B cell (primary cell): ENCODE measurements around the gene KLF7. TPM values are rescaled to one million over a fixed set of nuclear protein-coding genes. Genes with fewer than 3 reads are reported as not detected.

ENCODE experiments used
- ATAC-seq: fragments of 200-7000 bp; cut with Tn5 transposase; one replicate; pipeline ENCODE4 v1.10.0; 2021; ENCODE audit warnings: low read depth, mild to moderate bottlenecking, moderate number of reproducible peaks, moderate library complexity
- CTCF ChIA-PET: fragments of 350-600 bp; sonication (Branson Sonifier 250); formaldehyde crosslinking; loops from one replicate; lab custom pipeline; 2021; ENCODE audit warnings: antibody characterized with exemption, inconsistent platforms; lab: Charles Lee
- POLR2A ChIA-PET: fragments of 350-600 bp; sonication (Branson Sonifier 250); formaldehyde crosslinking; loops from one replicate; lab custom pipeline; 2021; ENCODE audit warnings: antibody characterized with exemption; lab: Charles Lee
- DNase-seq: peaks from one replicate; pipeline ENCODE4 v3.0.0; 2013
- H2AFZ ChIP-seq: 2 replicates; pipeline ENCODE4 v1.6.1; 2012; ENCODE audit warnings: mild to moderate bottlenecking, low read depth, low read length; ENCODE audit not compliant: insufficient read depth, poor library complexity, severe bottlenecking
- H3K27ac ChIP-seq, 2 donors: 1 replicate in 1 of 2; 2 replicates in 1 of 2; pipeline ENCODE4 v1.5.1; 2012 to 2013; ENCODE audit warnings: low read length in 2 of 2, mild to moderate bottlenecking in 2 of 2, moderate library complexity in 1 of 2
- H3K27me3 ChIP-seq, 4 experiments: fragments of 200-600 bp in 1 of 4; sonication (generic) in 1 of 4; replicated peaks in 1 of 4; 1 replicate in 2 of 4; 2 replicates in 2 of 4; pipeline versions ENCODE4 v1.6.1 to v1.7.0; 2013 to 2016; ENCODE audit warnings: low read length in 3 of 4, mild to moderate bottlenecking in 2 of 4, mixed read lengths in 1 of 4, moderate library complexity in 1 of 4; ENCODE audit not compliant: insufficient read depth in 4 of 4, control insufficient read depth in 3 of 4; ENCODE audit errors: control extremely low read depth in 1 of 4
- H3K36me3 ChIP-seq, 2 experiments: replicated peaks in 1 of 2; 1 replicate in 1 of 2; 2 replicates in 1 of 2; pipeline versions ENCODE4 v1.6.1 to v1.7.1; 2013; ENCODE audit warnings: low read length in 1 of 2; ENCODE audit not compliant: insufficient read depth in 2 of 2, control insufficient read depth in 1 of 2; ENCODE audit errors: control extremely low read depth in 1 of 2, extremely low read depth in 1 of 2
- H3K4me1 ChIP-seq, 2 donors: fragments of 200-600 bp in 1 of 2; sonication (generic) in 1 of 2; 1 replicate in 1 of 2; 2 replicates in 1 of 2; pipeline versions ENCODE4 v1.5.1 to v1.6.1; 2013 to 2017; ENCODE audit warnings: low read length in 2 of 2; ENCODE audit not compliant: control insufficient read depth in 2 of 2, insufficient read depth in 2 of 2
- H3K4me2 ChIP-seq: replicated peaks from 2 replicates; pipeline ENCODE3; 2012; ENCODE audit warnings: mild to moderate bottlenecking, low read depth, low read length; ENCODE audit not compliant: poor library complexity, severe bottlenecking
- H3K4me3 ChIP-seq, 5 experiments: fragments of 200-600 bp in 1 of 5; sonication (generic) in 1 of 5; 1 replicate in 3 of 5; 2 replicates in 2 of 5; pipeline versions ENCODE4 v1.5.1 to v1.7.0; 2011 to 2016; ENCODE audit warnings: low read length in 4 of 5, mild to moderate bottlenecking in 4 of 5, low read depth in 2 of 5, control low read depth in 1 of 5, moderate library complexity in 1 of 5; ENCODE audit not compliant: insufficient read depth in 1 of 5; ENCODE audit errors: control extremely low read depth in 1 of 5, extremely low read depth in 1 of 5
- H3K79me2 ChIP-seq: fragments of 200-600 bp; sonication (generic); one replicate; pipeline ENCODE4 v1.6.0; 2016; ENCODE audit warnings: low read length; ENCODE audit not compliant: control insufficient read depth, insufficient read depth
- H3K9ac ChIP-seq: fragments of 200-600 bp; sonication (generic); 2 replicates; pipeline ENCODE4 v1.6.1; 2017; ENCODE audit warnings: mild to moderate bottlenecking, low read length, moderate library complexity
- H3K9me3 ChIP-seq, 3 donors: one replicate each; pipeline versions ENCODE4 v1.6.1 to v1.7.1; 2013; ENCODE audit warnings: low read length in 2 of 3; ENCODE audit not compliant: control insufficient read depth in 2 of 3, insufficient read depth in 1 of 3; ENCODE audit errors: control extremely low read depth in 1 of 3
- H4K20me1 ChIP-seq: 2 replicates; pipeline ENCODE4 v1.6.0; 2012; ENCODE audit warnings: mild to moderate bottlenecking, low read length; ENCODE audit not compliant: insufficient read depth, control insufficient read depth, poor library complexity, severe bottlenecking
- H3K27ac Mint-ChIP-seq: one replicate; pipeline ENCODE4 v1.8.0; 2021; ENCODE audit warnings: mixed read lengths
- H3K27me3 Mint-ChIP-seq: one replicate; pipeline ENCODE4 v1.8.0; 2021; ENCODE audit warnings: mixed read lengths
- H3K4me1 Mint-ChIP-seq: one replicate; pipeline ENCODE4 v1.8.0; 2021; ENCODE audit warnings: mixed read lengths
- H3K4me3 Mint-ChIP-seq: one replicate; pipeline ENCODE4 v1.8.0; 2021; ENCODE audit warnings: mixed read lengths
- H3K9me3 Mint-ChIP-seq: one replicate; pipeline ENCODE4 v1.8.0; 2022; ENCODE audit warnings: mixed read lengths; ENCODE audit not compliant: insufficient read depth
- EZH2 ChIP-seq: IDR thresholded peaks from 2 replicates; pipeline ENCODE4 v1.6.1; 2012; ENCODE audit warnings: borderline replicate concordance, low read depth, mild to moderate bottlenecking, moderate library complexity, low read length; ENCODE audit not compliant: insufficient read depth, poor library complexity, severe bottlenecking
- WGBS: methylation state at CpG from one replicate; pipeline ENCODE4 v1.1.5; 2013; ENCODE audit warnings: missing lambda C conversion rate; ENCODE audit not compliant: insufficient coverage; 5-methylcytosine and 5-hydroxymethylcytosine counted together
- intact Hi-C: fragments of 100-400 bp; cut with micrococcal nuclease; formaldehyde crosslinking; loops from one replicate; pipeline ENCODE4 v1.10.0; 2022
- polyA plus RNA-seq: library from polyadenylated mRNA; depleted of rRNA; stranded (reverse); fragments of >200 nt; gene quantifications from 2 replicates; pipeline ENCODE4 v1.2.3, GENCODE V29; 2012
- total RNA-seq, 2 donors: library from RNA; stranded (reverse); fragments of 120-200 nt in 1 of 2; gene quantifications; 1 replicate in 1 of 2; 2 replicates in 1 of 2; pipeline versions ENCODE4 v1.2.3 to v1.2.4, GENCODE V29; 2013 to 2022
- TF ChIP-seq, protein P1 (sequence below): fragments of 200-600 bp; IDR thresholded peaks from one replicate; pipeline ENCODE4 v1.8.0; 2022; ENCODE audit warnings: antibody characterized with exemption, mild to moderate bottlenecking

The KLF7 gene
- total and polyA plus RNA-seq, 2 donors (not counting 1 experiment from before 2014, with no cell fraction given): 46.2 to 93.2 TPM

DNA sequence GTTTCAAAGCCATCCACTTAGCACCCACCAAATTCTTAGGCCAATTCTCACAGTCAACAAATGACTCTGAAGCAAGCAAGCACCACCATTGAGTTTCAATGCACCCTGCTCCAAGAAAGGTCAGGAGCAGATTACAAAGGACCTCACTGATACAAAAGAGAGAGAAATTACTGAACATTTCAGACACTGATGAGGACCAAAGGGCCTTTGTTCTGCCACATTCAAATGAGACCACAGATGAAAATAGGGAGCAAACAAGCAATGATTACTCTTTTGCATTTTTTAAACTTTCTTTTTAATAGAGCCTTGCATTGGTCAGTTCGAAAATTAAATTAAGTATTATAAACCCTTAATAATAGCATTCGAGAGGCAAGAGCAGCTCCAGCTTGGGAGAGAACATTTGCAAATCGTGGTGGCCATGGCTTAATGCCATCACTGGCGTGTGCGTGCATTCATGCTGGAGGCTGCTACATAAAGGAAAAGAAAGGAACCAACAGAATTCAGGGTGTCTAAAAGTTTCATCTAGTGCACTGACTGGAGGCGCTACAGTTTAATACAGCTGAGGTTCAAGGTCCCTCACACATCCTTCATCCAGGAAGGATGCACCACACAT lies 87.5 kb downstream of the KLF7 start:
- ChIA-PET POLR2A (no interaction called here), CTCF (no interaction called here)
- Histone ChIP-seq H3K36me3 (peaks cover 1 to 25% of the 10 kb centered on the region in 2 experiments), H3K4me2 (no peak overlapping the region), H2AFZ (no peak overlapping the region), H3K9ac (no peak overlapping the region), H3K27ac (no peak overlapping the region), H3K9me3 (no peaks in the 10 kb centered on the region), H3K4me1 (peaks cover 15 to 16% of the 10 kb centered on the region in 2 donors), H4K20me1 (no peaks in the 10 kb centered on the region), H3K4me3 (no peak overlapping the region), H3K79me2 (no peaks in the 10 kb centered on the region), H3K27me3 (no peaks in the 10 kb centered on the region)
- no peak overlapping the region for H3K4me3 Mint-ChIP-seq
- no peaks in the 10 kb centered on the region for H3K9me3 Mint-ChIP-seq
- DNase-seq (no peak), ATAC-seq (no peak)
- intact Hi-C loops: no loop called here
- peaks cover 16% of the 10 kb centered on the region for H3K4me1 Mint-ChIP-seq
- TF ChIP-seq EZH2: no peak
- TF ChIP-seq, protein P1, sequence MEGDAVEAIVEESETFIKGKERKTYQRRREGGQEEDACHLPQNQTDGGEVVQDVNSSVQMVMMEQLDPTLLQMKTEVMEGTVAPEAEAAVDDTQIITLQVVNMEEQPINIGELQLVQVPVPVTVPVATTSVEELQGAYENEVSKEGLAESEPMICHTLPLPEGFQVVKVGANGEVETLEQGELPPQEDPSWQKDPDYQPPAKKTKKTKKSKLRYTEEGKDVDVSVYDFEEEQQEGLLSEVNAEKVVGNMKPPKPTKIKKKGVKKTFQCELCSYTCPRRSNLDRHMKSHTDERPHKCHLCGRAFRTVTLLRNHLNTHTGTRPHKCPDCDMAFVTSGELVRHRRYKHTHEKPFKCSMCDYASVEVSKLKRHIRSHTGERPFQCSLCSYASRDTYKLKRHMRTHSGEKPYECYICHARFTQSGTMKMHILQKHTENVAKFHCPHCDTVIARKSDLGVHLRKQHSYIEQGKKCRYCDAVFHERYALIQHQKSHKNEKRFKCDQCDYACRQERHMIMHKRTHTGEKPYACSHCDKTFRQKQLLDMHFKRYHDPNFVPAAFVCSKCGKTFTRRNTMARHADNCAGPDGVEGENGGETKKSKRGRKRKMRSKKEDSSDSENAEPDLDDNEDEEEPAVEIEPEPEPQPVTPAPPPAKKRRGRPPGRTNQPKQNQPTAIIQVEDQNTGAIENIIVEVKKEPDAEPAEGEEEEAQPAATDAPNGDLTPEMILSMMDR: no peak
- H3K27ac Mint-ChIP-seq: no peak overlapping the region
- H3K27me3 Mint-ChIP-seq: no peaks in the 10 kb centered on the region
- 98% methylated on average over 4 of the region's 6 CpGs for WGBS

DNA sequence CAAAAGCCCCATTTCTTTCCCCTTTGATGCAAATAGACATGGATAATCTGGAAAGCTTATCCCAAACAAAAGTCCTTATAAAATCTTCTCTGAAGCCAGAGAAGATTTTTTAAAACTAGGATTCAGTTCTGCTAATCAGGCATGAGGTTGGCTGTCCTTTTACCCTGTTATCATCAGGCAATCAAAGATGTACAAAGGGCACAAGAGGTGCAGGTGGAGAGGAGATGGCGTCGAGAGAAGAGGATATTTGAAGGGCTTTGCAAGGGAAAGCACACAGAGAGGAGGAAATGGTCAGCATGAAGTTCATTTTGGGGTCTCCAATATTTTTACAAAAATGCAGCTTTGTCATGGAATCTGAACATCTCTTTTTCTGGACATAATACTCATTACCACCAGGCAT lies 88.5 kb downstream of the KLF7 start:
- Histone ChIP-seq H3K9me3 (no peaks in the 10 kb centered on the region), H3K36me3 (peaks cover 0 to 20% of the 10 kb centered on the region in 2 experiments), H3K79me2 (no peaks in the 10 kb centered on the region), H4K20me1 (no peaks in the 10 kb centered on the region), H3K9ac (no peak overlapping the region), H3K4me1 (peaks cover 25 to 26% of the 10 kb centered on the region in 2 donors), H3K27me3 (no peaks in the 10 kb centered on the region), H3K4me3 (no peak overlapping the region), H3K4me2 (no peak overlapping the region), H3K27ac (no peak overlapping the region), H2AFZ (no peak overlapping the region)
- no peaks in the 10 kb centered on the region for H3K9me3 Mint-ChIP-seq
- ATAC-seq (no peak), DNase-seq (no peak)
- intact Hi-C loops: no loop called here
- CTCF ChIA-PET: no interaction called here
- 100% methylated on average over 2 of the region's 2 CpGs for WGBS
- TF ChIP-seq, protein P1: no peak
- TF ChIP-seq EZH2: no peak
- H3K4me3 Mint-ChIP-seq: no peak overlapping the region
- POLR2A ChIA-PET: no interaction called here
- H3K27ac Mint-ChIP-seq: no peak overlapping the region
- H3K27me3 Mint-ChIP-seq: no peaks in the 10 kb centered on the region
- peaks cover 24% of the 10 kb centered on the region for H3K4me1 Mint-ChIP-seq
